Left colon (tissue), 2 donors: ENCODE results near the gene FXR2. TPM values are rescaled to one million over a fixed set of nuclear protein-coding genes. Genes with fewer than 3 reads are reported as not detected.
"Not testable (repeated sequence)": the region's sequence is repeated elsewhere in the genome, so short reads cannot be mapped to it uniquely, and the experiment has no call there.

Source experiments
- ATAC-seq: fragments of 200-7000 bp; cut with Tn5 transposase; one replicate; pipeline ENCODE4 v1.9.1; 2020; ENCODE audit warnings: mild to moderate bottlenecking, moderate library complexity
- DNase-seq, 2 donors: peaks; one replicate each; pipeline ENCODE4 v3.0.0-alpha.2; 2020
- intact Hi-C, 2 donors: fragments of 100-400 bp; cut with DNase I in 1 of 2; cut with micrococcal nuclease in 1 of 2; formaldehyde crosslinking; loops; one replicate each; pipeline versions ENCODE4 v1.11.2 to v1.14.0; 2022; cut with DNase I, micrococcal nuclease
- total RNA-seq, 2 donors: library from RNA; stranded (reverse); fragmentation: NEBNext Ultra II Directional; extraction: Animal tissue kit (Norgen Biotek cat#: 25700); gene quantifications; one replicate each; pipeline ENCODE4 v1.2.1, GENCODE V29; 2021
- donor health status: DM: no; HTN: no; CAD: no.
- donor health status: DM: yes; HTN: yes; CAD: no.

Gene FXR2
- total RNA-seq, 2 donors from 2014 or later: 24.9 to 29.5 TPM

DNA sequence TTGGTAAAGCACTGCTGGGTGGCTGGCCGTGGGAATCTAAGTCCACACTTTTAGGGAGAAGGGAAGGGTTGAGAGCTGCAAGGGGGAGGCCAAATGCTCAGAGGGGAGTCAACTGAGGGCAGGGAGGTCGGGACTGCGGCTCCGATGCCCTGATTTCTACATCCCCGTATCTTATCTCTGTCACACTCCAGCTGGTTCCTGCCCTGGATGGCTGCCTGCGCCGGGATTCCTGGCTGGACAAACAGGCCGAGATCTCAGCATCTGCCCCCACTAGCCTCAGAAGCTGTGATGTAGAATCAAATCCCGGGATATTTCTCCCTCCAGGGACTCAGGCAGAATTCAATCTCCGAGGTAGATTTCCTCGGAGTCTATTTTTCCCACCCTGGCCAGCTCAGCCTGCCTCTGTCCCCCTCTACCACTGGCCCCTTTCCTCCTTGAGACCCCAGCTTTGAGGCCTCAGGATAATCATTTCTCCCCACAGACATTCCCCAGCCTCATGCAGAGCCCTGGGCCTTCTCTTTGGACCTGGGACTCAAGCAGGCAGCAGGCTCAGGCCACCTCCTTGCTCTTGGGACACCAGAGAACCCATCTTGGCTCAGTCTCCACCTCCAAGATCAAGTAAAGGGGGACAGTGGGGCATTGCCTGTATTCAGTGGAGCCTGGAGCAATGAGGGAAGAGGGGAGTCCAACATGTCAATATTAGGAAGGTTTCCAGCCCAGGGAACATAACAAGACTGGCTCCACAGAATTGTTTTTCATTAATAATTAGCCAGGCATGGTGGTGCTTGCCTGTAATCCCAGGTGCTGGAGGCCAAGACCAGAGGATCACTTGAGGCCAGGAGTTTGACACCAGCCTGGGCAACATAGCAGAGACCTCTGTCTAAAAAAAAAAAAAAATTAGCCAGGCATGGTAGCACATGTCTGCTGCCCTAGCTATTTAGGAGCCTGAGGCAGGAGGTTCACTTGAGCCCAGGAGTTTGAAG is 17.0 kb upstream of the FXR2 start:
- DNase-seq (no peak), ATAC-seq (no peak)
- intact Hi-C loops: loop anchor here in 1 of 2 donors (10.0 kb wide), 1 partner anchor 53 kb away; the partner anchor contains the start of genes TP53 and WRAP53

DNA sequence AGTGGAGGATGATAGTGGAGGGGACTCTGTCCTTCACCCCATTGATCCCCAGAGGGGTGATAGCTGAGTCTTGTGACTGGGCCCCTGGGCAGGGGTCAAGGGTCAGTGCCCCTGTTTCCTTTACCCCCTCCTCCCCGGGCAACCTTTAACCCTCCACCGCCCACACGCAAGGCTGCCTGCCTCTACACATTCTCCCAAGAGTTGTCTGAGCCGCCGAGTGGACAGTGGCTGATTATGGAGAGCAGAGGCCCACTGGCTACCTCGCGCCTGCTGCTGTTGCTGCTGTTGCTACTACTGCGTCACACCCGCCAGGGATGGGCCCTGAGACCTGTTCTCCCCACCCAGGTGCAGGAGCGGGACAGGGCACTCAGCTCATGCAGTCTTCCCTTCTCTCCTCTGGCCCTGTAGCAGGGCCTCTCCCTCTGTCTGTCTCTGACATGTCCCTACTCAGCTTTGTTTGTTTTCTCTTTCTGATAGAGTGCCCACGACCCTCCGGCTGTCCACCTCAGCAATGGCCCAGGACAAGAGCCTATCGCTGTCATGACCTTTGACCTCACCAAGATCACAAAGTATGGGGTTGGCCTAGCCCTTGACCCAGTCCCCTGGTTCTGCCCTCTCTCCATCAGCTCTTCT is 15.4 kb upstream of the FXR2 start, which contains the start of gene SHBG:
Gene SHBG (plus strand): TSS at position 197 of the 633 bp plus-strand sequence. CDS start 38 bp downstream, at position 235.
- no peak for DNase-seq
- intact Hi-C loops: loop anchor here in 1 of 2 donors (10.0 kb wide), 1 partner anchor 55 kb away; the partner anchor contains the start of genes TP53 and WRAP53
- no peak for ATAC-seq

DNA sequence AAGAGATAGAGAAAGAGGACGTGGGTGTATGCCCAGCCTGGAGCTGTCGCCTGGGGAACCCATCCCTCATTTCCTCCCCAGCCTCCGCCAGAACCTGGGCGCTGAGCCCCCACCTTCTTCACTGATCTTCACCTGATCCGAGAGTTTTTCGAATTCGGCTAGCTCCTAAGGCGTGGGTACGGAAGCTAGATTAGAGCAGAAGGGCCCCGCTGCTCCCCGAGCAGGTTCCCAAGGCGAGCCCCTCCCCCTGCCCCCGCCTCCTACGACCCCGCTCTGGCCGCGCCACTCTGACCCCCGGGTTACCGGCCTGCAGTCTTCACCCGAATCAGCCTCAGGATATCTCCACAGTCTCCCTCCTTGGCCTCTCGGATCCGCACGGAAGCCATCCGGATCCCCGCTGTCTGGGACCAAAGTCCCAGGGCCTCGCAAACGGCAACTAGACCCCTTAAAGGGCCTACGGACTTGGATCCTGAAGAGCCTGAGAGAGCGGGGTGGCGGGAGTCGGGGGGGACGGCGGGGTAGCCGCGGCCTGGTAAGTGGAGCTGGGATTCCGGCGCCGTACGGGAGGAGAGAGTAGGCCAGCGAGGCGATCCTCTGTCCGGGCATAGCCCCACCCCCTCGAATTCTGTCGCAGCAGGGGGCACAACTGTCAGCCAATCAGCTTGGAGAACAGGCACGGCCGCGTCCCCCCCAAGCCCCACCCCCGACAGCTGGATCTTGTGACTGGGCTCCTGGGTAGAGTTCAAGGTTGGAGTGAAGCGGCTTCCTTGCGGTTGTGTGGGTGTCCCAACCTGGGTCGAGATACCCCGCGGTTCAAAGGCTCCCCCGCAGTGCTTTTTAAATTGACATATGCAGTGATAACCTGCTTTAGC is 12.8 kb upstream of the FXR2 start, which contains the start of gene SAT2:
Gene SAT2 (minus strand): TSS at position 572 of the 872 bp plus-strand sequence. CDS start 186 bp downstream, at position 386.
- ATAC-seq (peak; percentile 95), DNase-seq (peak; percentile 94 to 98)
- intact Hi-C loops: no loop called here

DNA sequence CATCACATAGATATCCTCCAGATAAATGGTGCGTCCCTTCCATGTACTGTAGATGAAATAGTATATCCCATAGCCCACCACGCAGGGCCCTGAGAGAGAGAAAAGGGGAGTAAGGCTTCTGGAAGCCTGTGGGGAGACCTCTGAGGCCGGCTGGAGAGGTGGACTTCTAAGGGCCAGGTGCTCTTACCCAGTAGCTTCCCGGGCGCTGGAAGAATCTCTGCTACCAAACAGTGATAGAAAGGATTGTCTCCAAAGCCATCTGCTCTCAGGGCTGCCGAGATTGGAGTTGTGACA is 12.2 kb upstream of the FXR2 start:
- intact Hi-C loops: no loop called here
- ATAC-seq (no peak), DNase-seq (no peak)

DNA sequence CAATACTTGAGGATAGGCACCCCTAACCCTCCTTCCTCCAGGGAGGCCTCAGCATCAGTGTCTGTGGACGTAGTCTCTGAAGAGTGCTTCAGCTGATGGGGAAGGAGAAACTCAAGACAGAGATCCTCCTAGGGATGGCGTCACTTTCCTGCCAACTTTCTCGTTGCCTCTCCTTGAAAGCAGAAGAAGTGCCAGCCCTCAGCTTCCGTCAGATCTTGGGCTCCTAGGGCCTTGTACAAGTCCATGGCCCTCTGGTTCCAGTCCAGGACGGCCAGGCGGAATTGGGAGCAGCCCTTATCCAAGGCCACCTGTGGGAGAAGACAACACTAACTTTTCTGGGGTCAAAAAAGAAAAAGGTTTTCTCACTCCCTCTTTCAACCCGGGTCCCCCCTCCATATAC is 11.6 kb upstream of the FXR2 start:
- ATAC-seq (no peak), DNase-seq (no peak)
- intact Hi-C loops: no loop called here

DNA sequence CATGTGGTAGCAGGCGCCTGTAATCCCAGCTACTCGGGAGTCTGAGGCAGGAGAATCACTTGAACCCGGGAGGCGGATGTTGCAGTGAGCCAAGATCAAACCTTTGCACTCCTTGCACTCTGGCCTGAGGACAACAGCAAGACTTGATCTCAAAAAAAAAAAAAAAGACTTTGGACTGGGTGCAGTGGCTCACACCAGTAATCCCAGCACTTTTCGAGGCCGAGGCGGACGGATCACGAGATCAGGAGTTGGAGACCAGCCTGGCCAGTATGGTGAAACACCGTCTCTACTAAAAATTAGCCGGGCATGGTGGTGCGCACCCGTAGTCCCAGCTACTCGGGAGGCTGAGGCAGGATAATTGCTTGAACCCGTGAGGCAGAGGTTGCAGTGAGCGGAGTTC is 11.1 kb upstream of the FXR2 start:
- ATAC-seq, intact Hi-C loops: not testable (repeated sequence)

DNA sequence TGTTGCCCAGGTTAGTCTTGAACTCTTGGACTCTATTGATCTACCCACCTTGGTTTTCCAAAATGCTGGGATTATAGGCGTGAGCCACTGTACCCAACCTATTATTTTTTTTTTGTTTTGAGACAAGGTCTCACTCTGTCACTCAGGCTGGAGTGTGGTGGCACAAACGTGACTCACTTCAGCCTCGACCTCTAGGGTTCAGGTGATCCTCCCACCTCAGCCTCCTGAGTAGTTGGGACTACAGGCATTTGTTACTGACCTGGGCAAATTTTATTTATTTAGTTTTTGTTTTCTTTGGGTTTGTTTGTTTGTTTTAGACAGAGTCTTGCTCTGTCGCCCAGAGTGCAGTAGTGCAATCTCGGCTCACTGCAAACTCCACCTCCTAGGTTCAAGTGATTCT is 9.0 kb upstream of the FXR2 start:
- intact Hi-C loops: no loop called here
- no peak for ATAC-seq

More for the DNA sequence above, 11.1 kb upstream of the FXR2 start:
- not testable (repeated sequence) for DNase-seq

DNA sequence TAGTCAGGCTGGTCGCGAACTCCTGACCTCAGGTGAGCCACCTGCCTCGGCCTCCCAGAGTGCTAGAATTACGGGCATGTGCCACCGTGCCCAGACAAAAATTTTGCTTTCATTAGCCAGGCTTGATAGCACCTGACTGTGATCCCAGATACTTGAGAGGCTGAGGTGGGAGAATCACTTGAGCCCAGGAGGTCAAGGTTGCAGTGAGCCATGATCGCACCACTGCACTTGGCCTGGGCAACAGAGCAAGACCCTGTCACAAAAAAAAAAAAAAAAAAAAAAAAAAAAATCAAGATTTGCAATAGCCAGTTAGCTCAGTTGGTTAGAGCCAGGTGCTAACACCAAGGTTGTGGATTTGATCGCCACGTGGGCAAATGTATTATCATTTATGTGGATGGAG is 6.1 kb upstream of the FXR2 start:
- intact Hi-C loops: no loop called here
- ATAC-seq: no peak
- DNase-seq: no peak

More for the DNA sequence above, 9.0 kb upstream of the FXR2 start:
- DNase-seq: no peak

DNA sequence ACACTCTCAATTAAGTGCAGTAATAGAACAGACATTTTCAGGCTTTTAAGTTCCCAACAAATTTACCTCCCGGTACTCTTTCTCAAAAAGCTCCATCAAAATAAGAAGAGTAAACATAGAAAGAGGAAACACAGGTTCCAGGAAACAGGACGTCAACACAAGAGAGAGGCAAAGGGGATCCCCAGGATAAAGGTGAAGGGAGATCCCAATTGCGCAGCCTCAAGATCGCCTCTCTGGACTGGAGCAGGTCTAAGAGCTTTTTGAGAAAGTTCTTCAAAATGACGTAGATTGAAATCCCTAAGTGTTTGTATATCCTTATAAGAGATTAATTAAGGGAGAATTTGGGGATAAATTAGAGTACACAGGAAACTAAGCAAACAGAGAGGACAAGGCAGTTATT is 3.9 kb upstream of the FXR2 start:
- no peak for ATAC-seq
- DNase-seq: no peak
- intact Hi-C loops: no loop called here

DNA sequence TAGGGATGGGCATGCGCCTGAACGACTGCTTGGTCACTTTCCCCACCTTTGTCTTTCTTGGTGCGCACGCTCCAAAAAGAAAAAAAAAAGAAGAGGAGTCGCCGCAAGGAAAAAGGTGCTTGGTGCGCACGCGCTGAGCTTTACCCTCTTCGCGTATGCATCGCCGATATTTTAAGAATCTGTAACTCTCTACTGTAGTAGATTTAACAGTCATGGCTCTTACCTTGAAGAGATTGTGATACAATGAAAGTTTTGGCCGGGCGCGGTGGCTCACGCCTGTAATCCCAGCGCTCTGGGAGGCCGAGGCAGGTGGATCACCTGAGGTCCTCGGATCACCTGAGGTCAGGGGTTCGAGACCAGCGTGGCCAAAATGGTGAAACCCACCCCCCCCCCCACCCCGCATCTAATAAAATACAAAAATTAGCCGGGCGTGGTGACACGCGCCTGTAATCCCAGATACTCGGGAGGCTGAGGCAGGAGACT is 609 bp upstream of the FXR2 start:
- intact Hi-C loops: no loop called here
- no peak for DNase-seq
- ATAC-seq: no peak

DNA sequence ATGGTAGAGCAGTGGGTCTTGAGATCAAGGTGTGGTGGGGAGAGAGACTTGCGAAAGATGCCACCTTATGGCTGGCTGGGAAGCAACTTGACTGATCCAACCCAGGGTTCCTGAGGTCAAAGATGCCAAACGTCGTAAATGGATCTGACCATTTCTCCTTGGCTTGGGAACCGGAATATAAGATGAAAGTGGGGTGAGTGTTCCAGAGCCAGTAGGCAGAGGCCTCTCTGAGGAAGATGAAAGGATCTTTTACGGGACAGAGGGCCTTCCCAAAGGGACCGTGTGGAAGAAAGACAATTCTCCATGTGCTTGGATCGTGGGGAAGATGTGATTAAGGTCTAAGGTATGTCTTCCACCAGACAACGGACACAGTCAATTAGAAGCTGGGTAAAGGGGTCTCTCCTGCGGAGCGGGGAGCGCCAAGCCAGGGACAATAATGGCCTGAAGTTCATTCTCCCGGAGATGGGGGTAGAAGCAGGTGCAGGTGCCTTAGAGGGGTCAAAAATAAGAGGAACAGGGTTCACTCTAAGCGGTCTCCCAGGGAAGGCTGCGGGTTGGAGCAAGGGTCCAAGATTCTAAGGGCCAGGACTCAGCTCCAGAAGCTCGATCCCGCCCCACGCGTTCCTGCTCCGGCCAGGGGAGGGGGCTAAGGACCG is 800 bp downstream of the FXR2 start:
- ATAC-seq: no peak
- intact Hi-C loops: no loop called here

DNA sequence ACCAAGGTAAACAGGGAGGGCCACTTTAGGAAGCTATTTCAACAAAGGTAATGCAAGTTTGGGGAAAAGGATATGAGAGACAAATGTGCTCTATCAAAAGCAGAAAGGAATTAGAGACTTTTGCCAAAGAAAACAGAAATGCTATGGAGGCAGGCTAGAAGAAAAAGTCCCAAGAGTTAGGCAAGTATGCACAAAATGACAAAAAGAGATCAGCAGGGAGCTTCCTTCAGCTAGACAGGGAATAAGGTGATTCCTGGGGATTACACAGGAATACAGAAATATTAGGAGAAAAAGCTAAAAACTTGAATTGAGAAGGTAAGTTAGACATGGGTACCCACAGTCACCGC is 2.4 kb downstream of the FXR2 start:
- ATAC-seq: no peak
- DNase-seq: no peak
- intact Hi-C loops: no loop called here

More for the DNA sequence above, 800 bp downstream of the FXR2 start:
- DNase-seq: no peak

DNA sequence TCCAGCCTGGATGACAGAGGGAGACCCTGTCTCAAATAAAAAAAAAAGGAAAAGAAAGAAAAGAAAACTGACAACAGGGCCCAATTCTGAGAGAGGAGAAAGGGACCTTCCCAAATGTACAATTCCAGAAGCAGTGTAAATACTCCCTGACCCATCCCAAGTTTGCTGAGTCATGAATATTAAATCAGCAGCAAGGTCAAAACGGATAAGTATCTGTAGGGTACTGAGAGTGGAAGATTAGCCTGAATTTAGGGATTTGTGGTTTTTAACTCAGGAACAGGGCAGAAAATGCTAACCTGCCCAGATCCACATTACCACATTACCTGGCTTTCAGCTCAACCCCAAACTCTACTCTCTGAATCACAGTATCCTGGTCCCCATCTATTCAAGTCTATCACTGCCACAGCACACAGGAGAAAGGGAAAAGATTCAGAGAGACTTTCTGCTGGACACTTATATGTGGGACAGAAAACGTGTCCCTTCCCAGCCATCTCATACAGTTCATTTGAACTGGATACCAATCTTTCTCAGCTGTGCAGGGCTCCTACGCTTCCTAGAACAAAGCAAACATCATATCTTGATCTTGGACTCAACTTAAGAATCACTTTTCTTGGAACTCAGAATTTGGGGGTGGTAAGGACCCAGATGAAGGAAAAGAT is 2.9 kb downstream of the FXR2 start:
- intact Hi-C loops: no loop called here
- no peak for ATAC-seq
- no peak for DNase-seq

DNA sequence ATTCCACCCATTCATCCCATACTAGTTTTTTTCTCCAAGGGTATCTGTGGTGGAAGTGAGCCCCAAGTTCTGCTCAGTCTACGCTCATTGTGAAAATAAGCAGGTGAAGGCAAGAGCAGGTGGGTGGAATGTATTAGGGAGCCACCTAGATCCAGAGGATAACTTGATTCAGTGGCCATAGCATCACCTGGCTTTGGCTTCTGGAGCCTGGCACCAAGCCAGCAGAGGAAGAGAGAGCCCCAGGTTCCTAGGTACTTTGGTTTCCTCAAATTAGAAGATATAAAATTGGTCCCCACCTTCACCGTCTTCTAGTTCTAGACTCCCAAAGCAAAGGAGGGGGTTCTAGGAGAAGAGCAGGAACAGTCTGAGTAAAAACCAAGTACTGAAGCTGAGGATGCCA is 4.1 kb downstream of the FXR2 start:
- DNase-seq: no peak
- no peak for ATAC-seq
- intact Hi-C loops: no loop called here

DNA sequence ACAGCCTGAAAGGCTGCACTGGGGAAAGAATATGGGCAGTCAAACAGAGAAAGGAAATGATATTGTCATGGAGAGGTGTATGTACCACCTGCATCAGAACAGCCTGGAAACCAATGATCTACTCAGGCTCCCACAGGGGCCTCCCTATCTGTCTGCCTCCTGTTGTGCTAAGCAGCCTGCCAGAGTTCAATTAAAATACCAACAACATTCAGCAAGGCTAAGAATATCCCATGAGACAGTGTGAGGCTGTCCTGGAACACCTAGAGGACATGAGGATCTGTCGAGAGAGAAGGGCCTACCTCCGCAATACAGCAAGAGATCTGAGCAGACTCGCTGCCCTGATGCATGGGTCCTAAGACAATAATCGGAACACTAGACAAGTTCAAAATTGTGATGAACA is 8.4 kb downstream of the FXR2 start:
- intact Hi-C loops: no loop called here
- ATAC-seq: no peak
- no peak for DNase-seq

DNA sequence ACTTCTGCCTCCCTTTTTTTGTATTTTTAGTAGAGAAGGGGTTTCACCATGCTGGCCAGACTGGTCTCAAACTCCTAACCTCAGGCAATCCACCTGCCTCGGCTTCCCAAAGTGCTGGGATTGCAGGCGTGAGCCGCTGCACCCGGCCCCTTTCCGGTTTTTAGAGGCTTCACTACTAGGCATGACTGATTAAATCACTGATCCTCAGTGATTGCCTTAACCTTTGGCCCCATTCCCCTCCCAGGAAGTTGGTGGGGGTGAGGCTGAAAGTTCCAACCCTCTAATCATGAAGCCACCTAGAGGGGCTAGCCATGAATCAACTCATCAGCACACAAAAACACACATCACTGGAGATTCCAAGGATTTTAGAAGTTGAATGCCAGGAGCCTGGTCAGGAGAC is 17.1 kb downstream of the FXR2 start:
- DNase-seq, intact Hi-C loops: not testable (repeated sequence)
- peak; percentile 87 for ATAC-seq

DNA sequence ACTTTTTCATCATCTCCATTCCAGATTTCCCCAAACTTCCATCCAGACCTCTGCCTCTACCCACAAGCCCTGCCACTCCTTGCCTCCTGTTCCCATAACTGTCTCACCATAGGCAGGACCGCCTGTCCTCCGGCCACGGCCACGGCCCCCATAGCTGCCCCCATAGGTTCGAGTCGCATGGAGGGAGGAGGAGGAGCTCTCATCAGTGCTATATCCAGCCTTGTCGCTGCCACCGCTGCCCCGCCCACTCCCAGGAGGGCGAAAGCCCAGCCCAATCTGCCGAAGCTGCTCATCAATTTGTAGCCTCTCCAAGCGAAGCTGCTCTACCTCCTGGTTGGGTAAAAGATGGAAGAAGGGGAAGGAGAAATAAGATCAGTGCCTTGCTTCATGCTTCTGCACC is 21.4 kb downstream of the FXR2 start:
- intact Hi-C loops: no loop called here
- ATAC-seq (no peak), DNase-seq (no peak)

DNA sequence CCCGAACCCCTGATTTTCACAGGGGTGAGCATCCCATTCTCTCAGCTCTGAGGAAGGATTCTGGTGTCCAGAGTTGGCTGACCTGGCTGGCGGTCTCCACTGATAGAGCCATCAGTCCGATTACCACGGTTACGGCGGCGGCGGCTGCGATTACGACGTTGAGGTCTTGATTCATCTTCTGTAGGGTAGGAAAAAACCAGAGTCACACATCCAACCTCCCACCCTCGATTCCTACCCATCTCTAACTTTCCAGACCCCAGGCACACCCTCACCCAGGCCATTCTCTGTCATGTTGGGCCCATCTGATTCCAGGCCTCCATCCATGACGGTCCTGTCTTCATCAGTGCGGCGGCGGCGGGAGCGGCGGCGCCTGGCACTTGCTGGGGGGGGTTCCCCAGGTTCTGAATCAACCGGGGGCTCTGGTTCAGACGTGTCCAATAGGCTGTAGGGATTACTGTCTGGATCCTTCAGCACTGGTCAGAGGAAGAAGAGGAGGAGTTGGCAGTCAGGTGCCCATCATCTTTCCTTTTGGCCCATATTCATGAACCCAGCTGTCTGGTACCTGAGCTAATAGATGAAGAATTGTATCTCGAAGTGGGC is 22.2 kb downstream of the FXR2 start:
- intact Hi-C loops: no loop called here
- DNase-seq (no peak), ATAC-seq (no peak)
